ENCODE measurements around the gene FEZF2.

GRCh38 chr3:62378921-62379320 is 5.6 kb upstream of the FEZF2 start:
- TF ChIP-seq EZH2 (IDR thresholded peaks at IDR 0.05; ENCODE audit: low read length, unreplicated experiment) (no peak), CTCF (conservative IDR thresholded peaks at IDR 0.05; ENCODE audit: low read depth, low read length) (no peak)
